IMR-90 (cell line): ENCODE results near the gene DPYD.

Source experiments
- CEBPB ChIP-seq: IDR thresholded peaks from 2 replicates; pipeline ENCODE4 v1.6.1; 2012; ENCODE audit warnings: low read depth, low read length, improper control_type of control experiment
- CHD1 ChIP-seq: IDR thresholded peaks from 2 replicates; pipeline ENCODE4 v1.6.1; 2012; ENCODE audit warnings: low read depth, low read length, improper control_type of control experiment
- CTCF ChIP-seq: conservative IDR thresholded peaks from 2 replicates; pipeline ENCODE4 v1.5.1; 2012; ENCODE audit warnings: mild to moderate bottlenecking, low read depth, low read length, improper control_type of control experiment
- ELK1 ChIP-seq: fragments of 150-350 bp; IDR thresholded peaks from 2 replicates; pipeline ENCODE4 v1.6.1; 2016; ENCODE audit warnings: low read depth, mild to moderate bottlenecking, low read length, moderate library complexity, borderline replicate concordance
- MAFK ChIP-seq: IDR thresholded peaks from 2 replicates; pipeline ENCODE4 v1.6.1; 2012; ENCODE audit warnings: low read depth, low read length, improper control_type of control experiment
- MAZ ChIP-seq: IDR thresholded peaks from 2 replicates; pipeline ENCODE4 v1.6.1; 2012; ENCODE audit warnings: low read depth, mild to moderate bottlenecking, low read length, improper control_type of control experiment, moderate library complexity, borderline replicate concordance
- MXI1 ChIP-seq: IDR thresholded peaks from 2 replicates; pipeline ENCODE4 v1.6.1; 2012; ENCODE audit warnings: low read depth, mild to moderate bottlenecking, low read length, moderate library complexity, borderline replicate concordance
- POLR2A ChIP-seq: IDR thresholded peaks from 2 replicates; pipeline ENCODE4 v1.6.1; 2012; ENCODE audit warnings: mild to moderate bottlenecking, low read depth, low read length
- RFX5 ChIP-seq: IDR thresholded peaks from 2 replicates; pipeline ENCODE4 v1.8.0; 2012; ENCODE audit warnings: low read depth, mild to moderate bottlenecking, low read length, moderate library complexity
- SMC3 ChIP-seq: fragments of 150-350 bp; IDR thresholded peaks from 2 replicates; pipeline ENCODE4 v1.6.1; 2016; ENCODE audit warnings: low read depth, mild to moderate bottlenecking, antibody characterized with exemption, low read length, moderate library complexity

GRCh38 chr1:97806326-97806725 is 114.5 kb downstream of the DPYD start:
- no peak for TF ChIP-seq CTCF
- no peak for TF ChIP-seq MAFK
- no peak for TF ChIP-seq CHD1
- TF ChIP-seq MAZ, result no peak
- TF ChIP-seq RFX5, result no peak
- TF ChIP-seq POLR2A, result no peak
- TF ChIP-seq SMC3, result no peak
- no peak for TF ChIP-seq CEBPB
- TF ChIP-seq MXI1, result no peak
- TF ChIP-seq ELK1, result no peak
